GM23338 (cell line): Measurements from ENCODE around the gene MYO5A. TPM values are rescaled to one million over a fixed set of nuclear protein-coding genes. Genes with fewer than 3 reads are reported as not detected.

ENCODE experiments used
- ATAC-seq: fragments of 200-7000 bp; cut with Tn5 transposase; 3 replicates; pipeline ENCODE4 v1.9.1; 2020
- DNase-seq: peaks from one replicate; pipeline ENCODE4 v3.0.0-alpha.2; 2015; ENCODE audit warnings: low spot score
- H2AFZ ChIP-seq: fragments of 200-600 bp; sonication (generic); 2 replicates; pipeline ENCODE4 v1.8.0; 2016; ENCODE audit warnings: antibody characterized with exemption, mild to moderate bottlenecking, moderate library complexity
- H3F3A ChIP-seq: fragments of 200-600 bp; sonication (generic); replicated peaks from 2 replicates; pipeline ENCODE4 v1.8.0; 2017; ENCODE audit warnings: antibody characterized with exemption, mixed run types, low read depth
- H3K27ac ChIP-seq: fragments of 200-600 bp; sonication (generic); 2 replicates; pipeline ENCODE4 v1.6.1; 2016; ENCODE audit warnings: low read depth
- H3K27me3 ChIP-seq: fragments of 200-600 bp; sonication (generic); 2 replicates; pipeline ENCODE4 v1.8.0; 2016; ENCODE audit warnings: mild to moderate bottlenecking, mixed run types, moderate library complexity; ENCODE audit not compliant: insufficient read depth
- H3K36me3 ChIP-seq: fragments of 200-600 bp; sonication (generic); 2 replicates; pipeline ENCODE4 v1.8.0; 2016; ENCODE audit warnings: mild to moderate bottlenecking; ENCODE audit not compliant: insufficient read depth
- H3K4me1 ChIP-seq: fragments of 200-600 bp; sonication (generic); 2 replicates; pipeline ENCODE4 v1.8.0; 2016; ENCODE audit warnings: mild to moderate bottlenecking, moderate library complexity; ENCODE audit not compliant: insufficient read depth
- H3K4me2 ChIP-seq: fragments of 200-600 bp; sonication (generic); 2 replicates; pipeline ENCODE4 v1.7.1; 2017; ENCODE audit warnings: mixed run types
- H3K4me3 ChIP-seq: fragments of 200-600 bp; sonication (generic); 2 replicates; pipeline ENCODE4 v1.6.1; 2016; ENCODE audit warnings: mixed run types
- H3K79me2 ChIP-seq: fragments of 200-600 bp; sonication (generic); replicated peaks from 2 replicates; pipeline ENCODE4 v1.8.0; 2017; ENCODE audit warnings: mild to moderate bottlenecking; ENCODE audit not compliant: insufficient read depth
- H3K9me2 ChIP-seq: fragments of 200-600 bp; sonication (generic); 2 replicates; pipeline ENCODE4 v1.8.0; 2017; ENCODE audit not compliant: insufficient read depth
- H4K20me1 ChIP-seq: fragments of 200-600 bp; sonication (generic); replicated peaks from 2 replicates; pipeline ENCODE4 v1.8.0; 2017; ENCODE audit warnings: mild to moderate bottlenecking; ENCODE audit not compliant: insufficient read depth
- H3K27ac Mint-ChIP-seq: 2 replicates; pipeline ENCODE4 v1.8.0; 2020; ENCODE audit warnings: inconsistent platforms, mild to moderate bottlenecking, moderate library complexity, mixed read lengths
- H3K27me3 Mint-ChIP-seq: 3 replicates; pipeline ENCODE4 v1.8.0; 2022; ENCODE audit warnings: low read depth, mild to moderate bottlenecking, moderate library complexity, mixed read lengths, inconsistent platforms; ENCODE audit not compliant: insufficient read depth, poor library complexity
- H3K36me3 Mint-ChIP-seq: 3 replicates; pipeline ENCODE4 v1.8.0; 2021; ENCODE audit warnings: low read depth, mild to moderate bottlenecking, inconsistent platforms, moderate library complexity, mixed read lengths
- H3K4me1 Mint-ChIP-seq: 3 replicates; pipeline ENCODE4 v1.8.0; 2020; ENCODE audit warnings: mild to moderate bottlenecking, inconsistent platforms, mixed read lengths
- H3K4me3 Mint-ChIP-seq: 3 replicates; pipeline ENCODE4 v1.8.0; 2021; ENCODE audit warnings: moderate library complexity, mild to moderate bottlenecking, inconsistent platforms, mixed read lengths
- H3K9me3 Mint-ChIP-seq: 3 replicates; pipeline ENCODE4 v1.8.0; 2020; ENCODE audit warnings: moderate library complexity, mild to moderate bottlenecking, inconsistent platforms, mixed read lengths
- CTCF ChIP-seq, 2 experiments: fragments of 200-600 bp in 1 of 2; sonication (generic) in 1 of 2; conservative IDR thresholded peaks; 2 replicates each; pipeline versions ENCODE4 v1.5.1 to v1.6.1; 2016 to 2017; ENCODE audit warnings: antibody characterized with exemption in 2 of 2, low read depth in 2 of 2, mild to moderate bottlenecking in 2 of 2, moderate library complexity in 1 of 2
- EZH2phosphoT487 ChIP-seq: fragments of 200-600 bp; sonication (generic); IDR thresholded peaks from one replicate; pipeline ENCODE4 v1.8.1; 2018; ENCODE audit warnings: antibody characterized with exemption; ENCODE audit not compliant: unreplicated experiment
- JUNB ChIP-seq: IDR thresholded peaks from one replicate; pipeline ENCODE4 v1.6.1; 2016; ENCODE audit warnings: antibody characterized with exemption; ENCODE audit not compliant: unreplicated experiment
- NANOG ChIP-seq: IDR thresholded peaks from 2 replicates; pipeline ENCODE4 v1.6.1; 2016; ENCODE audit warnings: antibody characterized with exemption, borderline replicate concordance
- STAT1 ChIP-seq: IDR thresholded peaks from one replicate; pipeline ENCODE4 v1.6.1; 2016; ENCODE audit warnings: antibody characterized with exemption; ENCODE audit not compliant: unreplicated experiment
- ZNF331 ChIP-seq: fragments of 250-450 bp; sonication (Bioruptor Pico); IDR thresholded peaks from 2 replicates; pipeline ENCODE4 v1.5.0; 2020; ENCODE audit warnings: low read depth, mild to moderate bottlenecking, moderate library complexity
- polyA plus RNA-seq: library from polyadenylated mRNA; unstranded; fragments of >200 nt; fragmentation: Nextera tagmentation; extraction: Ambion mirVana; gene quantifications from 2 replicates; pipeline ENCODE4 v1.2.1, GENCODE V29; 2016
- total RNA-seq: library from RNA; depleted of rRNA; stranded (reverse); fragments of >200 nt; shearing (Covaris generic); gene quantifications from 2 replicates; pipeline ENCODE4 v1.2.3, GENCODE V29; 2014
- TF ChIP-seq, protein P1 (sequence below): fragments of 250-450 bp; sonication (Bioruptor Pico); IDR thresholded peaks from 2 replicates; pipeline ENCODE4 v1.5.0; 2020; ENCODE audit warnings: mild to moderate bottlenecking, moderate library complexity
- TF ChIP-seq, protein P2 (sequence below): IDR thresholded peaks from 2 replicates; pipeline ENCODE4 v1.6.1; 2016; ENCODE audit warnings: antibody characterized with exemption

Gene MYO5A
- total and polyA plus RNA-seq, 2 experiments from 2014 or later: 5.7 to 31.8 TPM

DNA sequence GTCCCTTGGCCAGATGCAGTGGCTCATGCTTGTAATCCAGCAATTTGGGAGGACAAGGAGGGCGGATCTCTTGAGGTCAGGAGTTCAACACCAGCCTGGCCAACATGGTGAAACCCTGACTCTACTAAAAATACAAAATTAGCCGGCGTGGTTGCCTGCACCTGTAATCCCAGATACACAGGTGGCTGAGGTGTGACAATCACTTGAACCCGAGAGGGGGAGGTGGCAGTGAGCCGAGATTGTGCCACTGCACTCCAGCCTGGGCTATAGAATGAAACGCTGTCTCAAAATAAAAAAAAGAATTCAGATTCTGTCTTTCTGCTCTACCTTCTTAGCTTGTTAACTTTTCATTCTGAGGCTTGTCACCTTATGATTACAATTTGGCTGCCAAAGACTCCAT lies 22.1 kb downstream of the MYO5A start:
- Histone ChIP-seq H3K36me3 (no peaks in the 10 kb centered on the region), H3K27ac (no peak overlapping the region), H3K4me1 (peaks cover 9% of the 10 kb centered on the region; the same call in 1 of the 2 replicates), H4K20me1 (peaks cover 5% of the 10 kb centered on the region; the same call in 1 of the 2 replicates), H3K27me3 (no peaks in the 10 kb centered on the region), H3K79me2 (peaks cover 30% of the 10 kb centered on the region), H3K4me2 (no peak overlapping the region), H2AFZ (no peak overlapping the region), H3K4me3 (no peak overlapping the region), H3K9me2 (no peaks in the 10 kb centered on the region), H3F3A (no peaks in the 10 kb centered on the region)
- Mint-ChIP-seq H3K4me3 (no peak overlapping the region), H3K9me3 (no peaks in the 10 kb centered on the region), H3K27ac (no peak overlapping the region), H3K27me3 (no peaks in the 10 kb centered on the region), H3K36me3 (no peaks in the 10 kb centered on the region), H3K4me1 (peaks cover 13% of the 10 kb centered on the region)
- DNase-seq: no peak
- ATAC-seq: no peak
- TF ChIP-seq, protein P1, sequence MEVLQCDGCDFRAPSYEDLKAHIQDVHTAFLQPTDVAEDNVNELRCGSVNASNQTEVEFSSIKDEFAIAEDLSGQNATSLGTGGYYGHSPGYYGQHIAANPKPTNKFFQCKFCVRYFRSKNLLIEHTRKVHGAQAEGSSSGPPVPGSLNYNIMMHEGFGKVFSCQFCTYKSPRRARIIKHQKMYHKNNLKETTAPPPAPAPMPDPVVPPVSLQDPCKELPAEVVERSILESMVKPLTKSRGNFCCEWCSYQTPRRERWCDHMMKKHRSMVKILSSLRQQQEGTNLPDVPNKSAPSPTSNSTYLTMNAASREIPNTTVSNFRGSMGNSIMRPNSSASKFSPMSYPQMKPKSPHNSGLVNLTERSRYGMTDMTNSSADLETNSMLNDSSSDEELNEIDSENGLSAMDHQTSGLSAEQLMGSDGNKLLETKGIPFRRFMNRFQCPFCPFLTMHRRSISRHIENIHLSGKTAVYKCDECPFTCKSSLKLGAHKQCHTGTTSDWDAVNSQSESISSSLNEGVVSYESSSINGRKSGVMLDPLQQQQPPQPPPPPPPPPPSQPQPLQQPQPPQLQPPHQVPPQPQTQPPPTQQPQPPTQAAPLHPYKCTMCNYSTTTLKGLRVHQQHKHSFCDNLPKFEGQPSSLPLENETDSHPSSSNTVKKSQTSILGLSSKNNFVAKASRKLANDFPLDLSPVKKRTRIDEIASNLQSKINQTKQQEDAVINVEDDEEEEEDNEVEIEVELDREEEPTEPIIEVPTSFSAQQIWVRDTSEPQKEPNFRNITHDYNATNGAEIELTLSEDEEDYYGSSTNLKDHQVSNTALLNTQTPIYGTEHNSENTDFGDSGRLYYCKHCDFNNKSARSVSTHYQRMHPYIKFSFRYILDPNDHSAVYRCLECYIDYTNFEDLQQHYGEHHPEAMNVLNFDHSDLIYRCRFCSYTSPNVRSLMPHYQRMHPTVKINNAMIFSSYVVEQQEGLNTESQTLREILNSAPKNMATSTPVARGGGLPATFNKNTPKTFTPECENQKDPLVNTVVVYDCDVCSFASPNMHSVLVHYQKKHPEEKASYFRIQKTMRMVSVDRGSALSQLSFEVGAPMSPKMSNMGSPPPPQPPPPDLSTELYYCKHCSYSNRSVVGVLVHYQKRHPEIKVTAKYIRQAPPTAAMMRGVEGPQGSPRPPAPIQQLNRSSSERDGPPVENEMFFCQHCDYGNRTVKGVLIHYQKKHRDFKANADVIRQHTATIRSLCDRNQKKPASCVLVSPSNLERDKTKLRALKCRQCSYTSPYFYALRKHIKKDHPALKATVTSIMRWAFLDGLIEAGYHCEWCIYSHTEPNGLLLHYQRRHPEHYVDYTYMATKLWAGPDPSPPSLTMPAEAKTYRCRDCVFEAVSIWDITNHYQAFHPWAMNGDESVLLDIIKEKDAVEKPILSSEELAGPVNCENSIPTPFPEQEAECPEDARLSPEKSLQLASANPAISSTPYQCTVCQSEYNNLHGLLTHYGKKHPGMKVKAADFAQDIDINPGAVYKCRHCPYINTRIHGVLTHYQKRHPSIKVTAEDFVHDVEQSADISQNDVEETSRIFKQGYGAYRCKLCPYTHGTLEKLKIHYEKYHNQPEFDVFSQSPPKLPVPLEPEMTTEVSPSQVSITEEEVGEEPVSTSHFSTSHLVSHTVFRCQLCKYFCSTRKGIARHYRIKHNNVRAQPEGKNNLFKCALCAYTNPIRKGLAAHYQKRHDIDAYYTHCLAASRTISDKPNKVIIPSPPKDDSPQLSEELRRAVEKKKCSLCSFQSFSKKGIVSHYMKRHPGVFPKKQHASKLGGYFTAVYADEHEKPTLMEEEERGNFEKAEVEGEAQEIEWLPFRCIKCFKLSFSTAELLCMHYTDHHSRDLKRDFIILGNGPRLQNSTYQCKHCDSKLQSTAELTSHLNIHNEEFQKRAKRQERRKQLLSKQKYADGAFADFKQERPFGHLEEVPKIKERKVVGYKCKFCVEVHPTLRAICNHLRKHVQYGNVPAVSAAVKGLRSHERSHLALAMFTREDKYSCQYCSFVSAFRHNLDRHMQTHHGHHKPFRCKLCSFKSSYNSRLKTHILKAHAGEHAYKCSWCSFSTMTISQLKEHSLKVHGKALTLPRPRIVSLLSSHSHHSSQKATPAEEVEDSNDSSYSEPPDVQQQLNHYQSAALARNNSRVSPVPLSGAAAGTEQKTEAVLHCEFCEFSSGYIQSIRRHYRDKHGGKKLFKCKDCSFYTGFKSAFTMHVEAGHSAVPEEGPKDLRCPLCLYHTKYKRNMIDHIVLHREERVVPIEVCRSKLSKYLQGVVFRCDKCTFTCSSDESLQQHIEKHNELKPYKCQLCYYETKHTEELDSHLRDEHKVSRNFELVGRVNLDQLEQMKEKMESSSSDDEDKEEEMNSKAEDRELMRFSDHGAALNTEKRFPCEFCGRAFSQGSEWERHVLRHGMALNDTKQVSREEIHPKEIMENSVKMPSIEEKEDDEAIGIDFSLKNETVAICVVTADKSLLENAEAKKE (CRISPR knock-in tag): no peak
- TF ChIP-seq EZH2phosphoT487 (no peak), NANOG (no peak)

- Mint-ChIP-seq H3K27me3 (no peaks in the 10 kb centered on the region), H3K9me3 (no peaks in the 10 kb centered on the region), H3K4me3 (no peak overlapping the region), H3K36me3 (no peaks in the 10 kb centered on the region), H3K27ac (no peak overlapping the region), H3K4me1 (peaks cover 9% of the 10 kb centered on the region)
- no peaks in the 10 kb centered on the region for H3K27me3 ChIP-seq
- peaks cover 5% of the 10 kb centered on the region; the same call in 1 of the 2 replicates for H3K4me1 ChIP-seq
- H3F3A ChIP-seq: no peaks in the 10 kb centered on the region
- ATAC-seq (no peak), DNase-seq (no peak)
- no peak overlapping the region for H2AFZ ChIP-seq
- H3K9me2 ChIP-seq: no peaks in the 10 kb centered on the region
- no peaks in the 10 kb centered on the region for H3K36me3 ChIP-seq
- TF ChIP-seq JUNB: no peak
- TF ChIP-seq STAT1: no peak
- no peak for TF ChIP-seq ZNF331 (CRISPR knock-in tag)
- no peak for TF ChIP-seq EZH2phosphoT487
- TF ChIP-seq, protein P2, sequence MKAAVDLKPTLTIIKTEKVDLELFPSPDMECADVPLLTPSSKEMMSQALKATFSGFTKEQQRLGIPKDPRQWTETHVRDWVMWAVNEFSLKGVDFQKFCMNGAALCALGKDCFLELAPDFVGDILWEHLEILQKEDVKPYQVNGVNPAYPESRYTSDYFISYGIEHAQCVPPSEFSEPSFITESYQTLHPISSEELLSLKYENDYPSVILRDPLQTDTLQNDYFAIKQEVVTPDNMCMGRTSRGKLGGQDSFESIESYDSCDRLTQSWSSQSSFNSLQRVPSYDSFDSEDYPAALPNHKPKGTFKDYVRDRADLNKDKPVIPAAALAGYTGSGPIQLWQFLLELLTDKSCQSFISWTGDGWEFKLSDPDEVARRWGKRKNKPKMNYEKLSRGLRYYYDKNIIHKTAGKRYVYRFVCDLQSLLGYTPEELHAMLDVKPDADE: no peak
- no peak for TF ChIP-seq CTCF (conservative IDR thresholded peaks at IDR 0.05; ENCODE audit: low read depth in 2 of 2)
- no peak overlapping the region for H3K4me3 ChIP-seq
- no peak overlapping the region for H3K27ac ChIP-seq
- peaks cover 5% of the 10 kb centered on the region; the same call in 1 of the 2 replicates for H4K20me1 ChIP-seq
- H3K79me2 ChIP-seq: peaks cover 16% of the 10 kb centered on the region
- no peak overlapping the region for H3K4me2 ChIP-seq
These were observed 23.5 kb downstream of the MYO5A start for GRCh38 chr15:52505151-52505550.
